Measurements from ENCODE around the gene MEN1. TPM values are rescaled to one million over a fixed set of nuclear protein-coding genes. Genes with fewer than 3 reads are reported as not detected.
A peak's percentile ranks its signal among the peaks of the same experiment; 100 is the strongest.

Gene MEN1
- total and polyA plus RNA-seq, 9 of the 15 experiments (the other 6 are each of a cell fraction or from before 2014, with no cell fraction given), result 3.4 to 57.2 (median 19.3) TPM

GRCh38 chr11:64854534-64855502 is 44.5 kb upstream of the MEN1 start (continued):
- TF ChIP-seq CREB1 (IDR thresholded peaks at IDR 0.05) (no peak), CREB1 (CRISPR knock-in tag; IDR thresholded peaks at IDR 0.05) (peak; percentile 34; the same call in 1 of the 2 replicates), ZNF79 (CRISPR knock-in tag; IDR thresholded peaks at IDR 0.05; ENCODE audit: low read depth) (no peak), TEAD2 (tag; IDR thresholded peaks at IDR 0.05) (peak; percentile 86), EGR1 (conservative IDR thresholded peaks at IDR 0.05) (peak; percentile 60), RBM34 (IDR thresholded peaks at IDR 0.05; ENCODE audit: borderline replicate concordance, insufficient read depth, low read length) (no peak), ESRRA (IDR thresholded peaks at IDR 0.05; ENCODE audit: borderline replicate concordance, low read depth) (0 out of 2 replicates have a peak, but pooled peaks have one; percentile 20), SMAD1 (IDR thresholded peaks at IDR 0.05; ENCODE audit: low read depth, low read length, partially characterized antibody) (no peak), ZNF589 (CRISPR knock-in tag; IDR thresholded peaks at IDR 0.05; ENCODE audit: low read depth) (peak; percentile 90), NCOA1 (IDR thresholded peaks at IDR 0.05; ENCODE audit: low read depth) (peak; percentile 57; the same call in 1 of the 2 replicates), LEF1 (IDR thresholded peaks at IDR 0.05) (peak; percentile 87), ZC3H11A (IDR thresholded peaks at IDR 0.05; ENCODE audit: low read depth, low read length) (no peak), TCF3 (CRISPR knock-in tag; IDR thresholded peaks at IDR 0.05) (peak; percentile 70), TRIM28 (IDR thresholded peaks at IDR 0.05) (no peak), GATAD2A (IDR thresholded peaks at IDR 0.05) (peak; percentile 86), FOXK2 (conservative IDR thresholded peaks at IDR 0.05 in 1 of 2, IDR thresholded peaks at IDR 0.05 in 1 of 2; ENCODE audit: low read depth in 2 of 2) (0 out of 4 replicates have a peak, but pooled peaks of 1 of the 2 experiments have one; percentile 21), TFAP4 (CRISPR knock-in tag; IDR thresholded peaks at IDR 0.05; ENCODE audit: borderline replicate concordance) (peak; percentile 98)
- TF ChIP-seq, protein P1, sequence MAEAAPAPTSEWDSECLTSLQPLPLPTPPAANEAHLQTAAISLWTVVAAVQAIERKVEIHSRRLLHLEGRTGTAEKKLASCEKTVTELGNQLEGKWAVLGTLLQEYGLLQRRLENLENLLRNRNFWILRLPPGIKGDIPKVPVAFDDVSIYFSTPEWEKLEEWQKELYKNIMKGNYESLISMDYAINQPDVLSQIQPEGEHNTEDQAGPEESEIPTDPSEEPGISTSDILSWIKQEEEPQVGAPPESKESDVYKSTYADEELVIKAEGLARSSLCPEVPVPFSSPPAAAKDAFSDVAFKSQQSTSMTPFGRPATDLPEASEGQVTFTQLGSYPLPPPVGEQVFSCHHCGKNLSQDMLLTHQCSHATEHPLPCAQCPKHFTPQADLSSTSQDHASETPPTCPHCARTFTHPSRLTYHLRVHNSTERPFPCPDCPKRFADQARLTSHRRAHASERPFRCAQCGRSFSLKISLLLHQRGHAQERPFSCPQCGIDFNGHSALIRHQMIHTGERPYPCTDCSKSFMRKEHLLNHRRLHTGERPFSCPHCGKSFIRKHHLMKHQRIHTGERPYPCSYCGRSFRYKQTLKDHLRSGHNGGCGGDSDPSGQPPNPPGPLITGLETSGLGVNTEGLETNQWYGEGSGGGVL (CRISPR knock-in tag; IDR thresholded peaks at IDR 0.05), result no peak
- TF ChIP-seq, protein P2, sequence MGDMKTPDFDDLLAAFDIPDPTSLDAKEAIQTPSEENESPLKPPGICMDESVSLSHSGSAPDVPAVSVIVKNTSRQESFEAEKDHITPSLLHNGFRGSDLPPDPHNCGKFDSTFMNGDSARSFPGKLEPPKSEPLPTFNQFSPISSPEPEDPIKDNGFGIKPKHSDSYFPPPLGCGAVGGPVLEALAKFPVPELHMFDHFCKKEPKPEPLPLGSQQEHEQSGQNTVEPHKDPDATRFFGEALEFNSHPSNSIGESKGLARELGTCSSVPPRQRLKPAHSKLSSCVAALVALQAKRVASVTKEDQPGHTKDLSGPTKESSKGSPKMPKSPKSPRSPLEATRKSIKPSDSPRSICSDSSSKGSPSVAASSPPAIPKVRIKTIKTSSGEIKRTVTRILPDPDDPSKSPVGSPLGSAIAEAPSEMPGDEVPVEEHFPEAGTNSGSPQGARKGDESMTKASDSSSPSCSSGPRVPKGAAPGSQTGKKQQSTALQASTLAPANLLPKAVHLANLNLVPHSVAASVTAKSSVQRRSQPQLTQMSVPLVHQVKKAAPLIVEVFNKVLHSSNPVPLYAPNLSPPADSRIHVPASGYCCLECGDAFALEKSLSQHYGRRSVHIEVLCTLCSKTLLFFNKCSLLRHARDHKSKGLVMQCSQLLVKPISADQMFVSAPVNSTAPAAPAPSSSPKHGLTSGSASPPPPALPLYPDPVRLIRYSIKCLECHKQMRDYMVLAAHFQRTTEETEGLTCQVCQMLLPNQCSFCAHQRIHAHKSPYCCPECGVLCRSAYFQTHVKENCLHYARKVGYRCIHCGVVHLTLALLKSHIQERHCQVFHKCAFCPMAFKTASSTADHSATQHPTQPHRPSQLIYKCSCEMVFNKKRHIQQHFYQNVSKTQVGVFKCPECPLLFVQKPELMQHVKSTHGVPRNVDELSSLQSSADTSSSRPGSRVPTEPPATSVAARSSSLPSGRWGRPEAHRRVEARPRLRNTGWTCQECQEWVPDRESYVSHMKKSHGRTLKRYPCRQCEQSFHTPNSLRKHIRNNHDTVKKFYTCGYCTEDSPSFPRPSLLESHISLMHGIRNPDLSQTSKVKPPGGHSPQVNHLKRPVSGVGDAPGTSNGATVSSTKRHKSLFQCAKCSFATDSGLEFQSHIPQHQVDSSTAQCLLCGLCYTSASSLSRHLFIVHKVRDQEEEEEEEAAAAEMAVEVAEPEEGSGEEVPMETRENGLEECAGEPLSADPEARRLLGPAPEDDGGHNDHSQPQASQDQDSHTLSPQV (IDR thresholded peaks at IDR 0.05), result peak; percentile 97
- TF ChIP-seq, protein P3, sequence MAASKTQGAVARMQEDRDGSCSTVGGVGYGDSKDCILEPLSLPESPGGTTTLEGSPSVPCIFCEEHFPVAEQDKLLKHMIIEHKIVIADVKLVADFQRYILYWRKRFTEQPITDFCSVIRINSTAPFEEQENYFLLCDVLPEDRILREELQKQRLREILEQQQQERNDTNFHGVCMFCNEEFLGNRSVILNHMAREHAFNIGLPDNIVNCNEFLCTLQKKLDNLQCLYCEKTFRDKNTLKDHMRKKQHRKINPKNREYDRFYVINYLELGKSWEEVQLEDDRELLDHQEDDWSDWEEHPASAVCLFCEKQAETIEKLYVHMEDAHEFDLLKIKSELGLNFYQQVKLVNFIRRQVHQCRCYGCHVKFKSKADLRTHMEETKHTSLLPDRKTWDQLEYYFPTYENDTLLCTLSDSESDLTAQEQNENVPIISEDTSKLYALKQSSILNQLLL (CRISPR knock-in tag; IDR thresholded peaks at IDR 0.05; ENCODE audit: borderline replicate concordance), result no peak
